Measurements from ENCODE around the gene SLC51A.
"Not testable (repeated sequence)": the region's sequence is repeated elsewhere in the genome, so short reads cannot be mapped to it uniquely, and the experiment has no call there.

The SLC51A gene

DNA sequence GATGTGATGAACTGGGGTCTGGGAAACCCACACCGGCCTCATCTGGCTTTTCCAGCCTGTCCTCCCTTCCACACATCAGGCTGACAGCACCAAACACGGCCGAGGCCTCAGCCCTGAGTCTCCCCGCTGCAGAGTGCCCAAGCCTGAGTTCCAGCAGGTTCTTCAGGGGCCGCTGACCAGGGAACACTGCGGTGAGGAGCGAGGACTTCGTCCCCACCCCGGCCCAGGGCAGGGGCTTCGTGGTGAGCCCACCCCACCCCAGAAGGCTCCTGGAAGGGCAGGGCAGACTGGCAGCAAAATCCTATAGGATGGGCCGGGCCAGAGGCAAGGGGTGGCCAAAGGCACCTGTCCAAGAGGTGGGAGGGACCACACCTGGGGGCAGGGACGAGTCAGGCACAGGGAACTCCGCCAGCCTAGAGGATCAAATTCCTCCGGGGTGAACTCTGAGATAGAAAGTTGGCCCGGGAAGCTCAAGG lies at the start of gene SLC51A:
Gene SLC51A, plus strand, starts transcription at position 446 of the 476 bp plus-strand sequence. CDS start 179 bp downstream, outside the sequence.
- no peak for DNase-seq (ENCODE audit: low read depth)

DNA sequence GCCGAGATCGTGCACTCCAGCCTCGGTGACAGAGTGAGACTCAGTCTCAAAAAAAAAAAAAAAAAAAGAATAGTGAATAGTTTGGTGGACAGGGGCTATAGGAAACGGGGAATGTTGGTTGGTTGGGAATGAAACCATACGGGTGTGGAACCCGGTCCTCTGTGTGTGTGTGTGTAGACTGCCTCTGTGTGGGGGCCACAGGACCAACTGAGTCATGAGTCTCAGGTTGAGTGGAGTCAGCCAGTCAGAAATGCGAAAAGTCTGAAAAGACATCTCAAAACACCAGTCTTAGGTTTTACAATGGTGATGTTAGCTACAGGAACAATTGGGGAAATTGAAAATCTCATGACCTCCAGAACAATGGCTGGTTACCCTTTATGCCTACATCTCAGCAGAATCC lies 49.6 kb upstream of the SLC51A start:
- no peak for DNase-seq (ENCODE audit: low read depth)

GRCh38 chr3:196168808-196169391 lies 47.4 kb upstream of the SLC51A start:
- DNase-seq (ENCODE audit: low read depth): no peak

DNA sequence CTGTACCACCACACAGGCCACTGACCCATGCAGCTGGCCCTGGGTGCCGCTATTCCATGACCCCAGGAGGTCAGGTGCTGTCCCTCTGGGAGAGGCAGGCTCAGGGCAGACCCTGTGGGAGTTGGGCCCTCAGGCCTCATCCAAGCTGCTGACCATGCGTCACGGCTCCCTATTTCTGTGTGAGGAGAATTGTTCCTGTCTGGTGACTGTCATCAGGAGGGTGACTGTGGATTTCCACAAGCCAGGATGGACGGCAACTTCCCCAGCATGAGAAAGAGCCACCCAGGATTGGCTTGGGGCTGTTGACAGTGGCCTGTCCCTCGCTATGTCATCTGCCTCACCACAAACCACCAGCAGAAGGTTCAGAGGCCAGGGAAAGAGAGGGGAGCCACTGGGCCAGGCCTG lies 46.5 kb upstream of the SLC51A start:
- DNase-seq (ENCODE audit: low read depth): no peak

- DNase-seq (ENCODE audit: low read depth): not testable (repeated sequence)
These were observed 46.0 kb upstream of the SLC51A start for GRCh38 chr3:196170296-196170695.

DNA sequence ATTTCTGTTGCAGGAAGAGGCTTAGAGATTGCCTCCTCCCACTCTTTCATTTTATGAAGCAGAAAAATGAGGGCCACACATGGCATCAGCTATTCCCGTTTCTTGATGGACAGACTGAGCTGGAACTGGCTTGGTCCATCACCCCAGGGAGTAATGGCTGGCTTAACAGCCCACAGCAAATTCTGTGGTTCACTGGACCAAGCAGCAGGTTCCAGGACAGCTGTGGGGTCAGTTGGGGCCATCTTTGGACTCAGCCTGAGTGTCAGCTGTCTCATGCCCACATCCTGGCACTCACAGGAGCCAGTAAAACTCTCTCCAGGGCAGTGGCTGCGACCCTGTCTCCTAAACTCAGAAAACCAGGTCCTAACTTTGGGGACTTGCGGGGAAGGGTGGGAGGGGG lies 41.7 kb upstream of the SLC51A start:
- no peak for DNase-seq (ENCODE audit: low read depth)

DNA sequence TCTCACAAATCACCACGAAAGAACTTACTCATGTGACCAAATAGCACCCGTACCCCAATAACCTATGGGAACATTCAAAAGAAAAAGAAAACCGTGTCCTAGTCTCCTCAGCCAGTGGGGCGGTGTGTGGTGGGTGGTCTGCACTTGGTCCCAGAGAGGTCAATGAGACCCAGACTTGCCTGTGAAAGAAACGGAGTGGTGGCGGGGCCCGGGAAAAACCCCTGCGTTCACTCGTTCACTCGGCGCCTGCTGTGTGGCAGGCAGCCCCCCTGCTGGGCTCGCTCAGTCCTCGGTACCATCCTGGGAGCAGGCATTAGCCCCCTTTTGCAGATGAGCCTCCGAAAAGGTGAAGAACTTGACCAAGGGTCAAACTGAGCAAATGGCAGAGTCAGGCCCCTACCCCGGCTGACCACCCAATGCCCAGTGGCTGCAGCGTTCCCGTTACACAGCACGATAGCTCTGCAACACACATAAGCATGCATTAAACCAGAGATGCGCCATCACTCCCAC lies 41.2 kb upstream of the SLC51A start:
- no peak for DNase-seq (ENCODE audit: low read depth)

DNA sequence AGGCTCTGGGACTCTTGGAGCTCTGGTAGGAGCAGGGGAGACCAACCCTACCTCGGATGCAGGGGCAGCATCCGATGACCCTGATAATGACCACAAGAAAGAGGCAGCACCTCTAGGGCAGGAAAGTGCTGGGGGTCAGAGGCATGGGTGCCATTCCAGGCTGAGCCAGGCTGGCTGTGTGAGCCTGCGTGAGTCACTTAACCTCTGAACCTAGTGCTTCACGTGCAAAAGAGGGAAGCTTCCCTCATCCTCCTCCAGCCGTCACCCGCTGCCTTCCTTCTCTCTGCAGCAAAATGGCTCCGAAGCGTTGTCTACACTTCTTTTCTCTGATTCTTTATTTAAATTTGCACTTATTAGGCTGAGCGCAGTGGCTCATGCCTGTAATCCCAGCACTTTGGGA lies 40.6 kb upstream of the SLC51A start:
- DNase-seq (ENCODE audit: low read depth): no peak

- DNase-seq (ENCODE audit: low read depth): no peak
These were observed 38.8 kb upstream of the SLC51A start for GRCh38 chr3:196177567-196177966.

- DNase-seq (ENCODE audit: low read depth): no peak
These were observed 38.4 kb upstream of the SLC51A start for GRCh38 chr3:196177967-196178366.

DNA sequence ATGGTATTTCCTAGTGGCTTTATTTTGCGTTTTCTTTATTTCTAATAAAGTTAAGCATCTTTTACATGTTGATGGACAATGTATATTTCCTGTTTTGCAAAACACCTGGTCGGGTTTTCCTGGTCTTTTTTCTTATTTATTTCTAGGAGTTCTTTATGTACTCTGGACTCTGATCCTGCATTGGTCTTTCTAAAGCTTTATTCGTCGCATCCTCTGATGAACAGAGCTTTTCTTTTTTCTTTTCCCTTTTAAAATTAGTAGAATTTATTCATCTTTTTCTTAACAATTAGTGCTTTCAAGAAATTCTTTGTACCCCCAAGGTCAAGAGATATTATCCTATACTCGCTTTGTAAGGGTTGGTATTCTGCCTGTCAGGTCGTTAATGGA lies 37.3 kb upstream of the SLC51A start:
- DNase-seq (ENCODE audit: low read depth): no peak

DNA sequence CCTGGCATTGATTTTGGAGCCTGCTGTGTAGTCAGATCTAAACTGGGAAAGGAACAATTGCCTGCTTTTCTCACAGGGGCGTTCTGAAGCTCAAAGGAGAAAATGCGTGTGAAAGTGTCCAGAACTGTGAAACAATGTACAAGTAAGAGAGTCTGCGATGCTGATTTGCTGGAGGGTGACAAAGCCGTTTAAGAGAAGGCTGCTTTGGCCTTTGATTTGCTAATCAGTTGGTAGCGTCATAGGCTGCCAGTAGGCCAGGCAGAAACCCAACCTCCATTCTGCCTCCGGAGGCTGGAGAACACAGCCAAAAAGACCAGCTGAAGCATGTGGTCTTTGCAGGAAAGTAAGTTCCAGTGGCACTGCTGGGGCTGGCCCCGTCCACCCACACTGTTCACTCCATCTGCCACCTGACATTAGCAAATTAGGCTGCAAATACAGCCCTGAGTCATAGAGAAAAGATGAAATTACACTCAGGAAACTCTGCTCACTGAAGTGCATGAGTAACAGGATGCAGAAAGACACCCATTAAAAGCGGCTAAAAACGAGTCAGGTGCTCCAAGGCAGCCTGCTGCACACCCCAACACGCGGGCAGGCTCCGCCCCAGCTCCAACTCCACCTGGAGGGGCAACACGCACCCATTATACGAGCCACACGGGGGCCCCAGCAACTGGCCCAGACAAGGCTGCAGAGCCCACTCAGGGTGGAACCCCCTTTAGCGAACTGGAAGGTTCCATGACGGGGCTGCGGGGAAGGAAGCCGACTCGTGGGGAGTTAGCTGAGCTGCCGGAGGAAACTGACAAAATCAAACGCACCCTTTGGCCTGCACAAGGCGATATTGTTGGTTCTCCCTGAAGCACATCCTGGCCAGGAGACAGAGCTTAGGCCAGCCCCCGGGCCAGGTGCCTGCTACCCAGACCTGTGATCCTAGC lies 36.7 kb upstream of the SLC51A start:
- peak; percentile 78 for DNase-seq (ENCODE audit: low read depth)

- DNase-seq (ENCODE audit: low read depth): no peak
These were observed 36.0 kb upstream of the SLC51A start for GRCh38 chr3:196180346-196180745.

- DNase-seq (ENCODE audit: low read depth): no peak
These were observed 35.2 kb upstream of the SLC51A start for GRCh38 chr3:196181127-196181546.

- not testable (repeated sequence) for DNase-seq (ENCODE audit: low read depth)
These were observed 32.2 kb upstream of the SLC51A start for GRCh38 chr3:196184169-196184432.

GRCh38 chr3:196184881-196185280 lies 31.5 kb upstream of the SLC51A start:
- no peak for DNase-seq (ENCODE audit: low read depth)

GRCh38 chr3:196186651-196187573 lies 29.4 kb upstream of the SLC51A start:
- DNase-seq (ENCODE audit: low read depth): no peak

- no peak for DNase-seq (ENCODE audit: low read depth)
These were observed 26.6 kb upstream of the SLC51A start for GRCh38 chr3:196189566-196190347.

DNA sequence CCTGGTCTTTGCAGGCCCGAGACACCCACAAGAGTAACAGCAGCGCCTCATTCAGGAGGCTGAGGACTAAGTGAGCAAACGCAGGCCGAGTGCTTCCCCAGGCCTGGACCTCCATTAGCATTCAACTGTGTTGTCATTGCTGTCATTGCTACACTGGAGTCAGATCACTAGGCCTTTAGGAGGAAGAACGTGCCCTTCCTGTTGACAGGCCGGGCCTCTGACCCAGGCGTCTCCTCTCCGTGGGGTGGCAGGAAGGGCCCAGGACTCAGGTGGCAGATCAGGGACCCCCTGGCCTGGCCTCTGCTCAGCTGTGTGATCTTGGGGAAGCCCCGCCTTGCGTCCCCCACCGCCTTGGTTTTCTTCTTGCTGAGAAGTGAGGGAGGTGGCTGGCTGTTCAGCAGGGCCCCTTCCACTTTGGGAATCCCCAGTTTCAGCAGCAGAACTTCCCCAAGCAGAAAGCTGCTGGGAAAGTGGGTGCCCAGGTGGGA lies 24.3 kb upstream of the SLC51A start:
- no peak for DNase-seq (ENCODE audit: low read depth)

DNA sequence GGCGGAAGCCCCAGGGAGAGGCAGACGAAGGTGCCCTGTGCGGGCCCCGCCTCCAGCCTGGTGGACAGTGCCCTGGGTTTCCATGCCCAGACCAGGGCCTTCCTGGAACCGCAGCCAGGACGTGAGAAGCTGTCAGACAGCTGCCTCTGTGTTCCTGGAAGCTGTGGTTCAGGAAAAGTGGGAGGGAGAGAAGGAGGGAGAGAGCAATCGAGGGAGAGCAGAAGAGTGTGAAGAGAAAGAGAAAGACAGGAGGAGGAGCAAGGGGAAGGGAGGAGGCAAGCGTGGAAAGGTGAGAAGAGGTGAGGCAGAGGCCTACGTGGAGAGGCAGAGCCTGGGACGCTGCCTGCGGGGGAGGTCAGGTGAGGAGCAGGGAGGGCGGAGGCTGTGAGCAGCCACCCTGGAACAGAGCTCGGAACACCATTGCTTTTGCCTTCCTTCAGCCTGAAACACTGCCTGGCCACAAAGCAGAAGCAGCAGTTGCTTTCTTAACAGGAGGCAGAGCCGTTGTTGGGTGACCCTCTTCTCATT lies 23.7 kb upstream of the SLC51A start:
- DNase-seq (ENCODE audit: low read depth): no peak

DNA sequence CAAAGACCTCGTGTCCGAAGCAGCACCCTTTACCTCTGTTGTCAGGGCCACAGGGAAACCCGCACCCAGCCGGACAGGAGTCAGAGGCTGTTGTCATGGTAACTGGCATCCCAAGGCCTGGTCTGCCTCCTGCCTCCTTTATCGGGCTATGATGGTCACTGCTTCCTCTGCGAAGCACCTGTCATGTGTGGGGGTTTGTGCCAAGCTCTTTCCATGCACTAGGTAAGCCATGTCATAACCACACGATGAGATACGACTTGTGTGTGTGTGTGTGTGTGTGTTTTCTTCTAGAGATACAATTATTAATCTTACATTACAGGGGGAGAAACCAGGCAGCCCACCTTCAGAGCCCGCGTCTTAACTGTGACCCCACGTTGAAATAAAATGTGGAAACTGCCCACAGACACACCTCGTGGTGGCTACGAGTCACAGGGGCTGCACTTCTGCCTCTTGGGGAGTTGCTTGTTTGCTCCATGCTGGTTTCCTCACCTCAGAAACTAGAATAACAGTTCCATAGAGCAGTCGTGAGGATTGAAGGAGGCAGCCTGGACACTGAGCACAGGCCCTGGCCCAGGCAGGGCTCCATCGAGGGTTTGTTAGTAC lies 23.1 kb upstream of the SLC51A start:
- no peak for DNase-seq (ENCODE audit: low read depth)
